Trophoblast cell (in vitro differentiated cells and primary cell): Measurements from ENCODE around the gene UBXN1.

Experiments
- DNase-seq, 2 donors: peaks; one replicate each; pipeline ENCODE4 v3.0.0-alpha.2; 2016
- H2AFZ ChIP-seq: 2 replicates; pipeline ENCODE4 v1.6.1; 2013; ENCODE audit warnings: low read length, moderate library complexity, mild to moderate bottlenecking; ENCODE audit not compliant: insufficient read depth, poor library complexity
- H2AK5ac ChIP-seq: 2 replicates; pipeline ENCODE4 v1.6.1; 2013; ENCODE audit warnings: mild to moderate bottlenecking, low read length
- H2BK120ac ChIP-seq: 2 replicates; pipeline ENCODE4 v1.6.1; 2013; ENCODE audit warnings: low read length, mild to moderate bottlenecking, moderate library complexity; ENCODE audit not compliant: insufficient read depth, poor library complexity
- H2BK12ac ChIP-seq: 2 replicates; pipeline ENCODE4 v1.6.1; 2013; ENCODE audit warnings: mild to moderate bottlenecking, low read length, moderate library complexity
- H2BK5ac ChIP-seq: 2 replicates; pipeline ENCODE4 v1.6.1; 2013; ENCODE audit warnings: low read length, low read depth, moderate library complexity, mild to moderate bottlenecking; ENCODE audit not compliant: poor library complexity
- H3K14ac ChIP-seq: 2 replicates; pipeline ENCODE4 v1.6.1; 2013; ENCODE audit warnings: mild to moderate bottlenecking, low read length
- H3K18ac ChIP-seq: 2 replicates; pipeline ENCODE4 v1.6.1; 2013; ENCODE audit warnings: mild to moderate bottlenecking, low read length
- H3K23ac ChIP-seq: 2 replicates; pipeline ENCODE4 v1.6.1; 2013; ENCODE audit warnings: low read length
- H3K27ac ChIP-seq: 2 replicates; pipeline ENCODE4 v1.5.1; 2013; ENCODE audit warnings: low read depth, mild to moderate bottlenecking, inconsistent platforms, low read length, moderate library complexity
- H3K27me3 ChIP-seq: 2 replicates; pipeline ENCODE4 v1.6.1; 2013; ENCODE audit warnings: inconsistent platforms, mild to moderate bottlenecking, low read length, moderate library complexity; ENCODE audit not compliant: insufficient read depth
- H3K36me3 ChIP-seq, 2 experiments: 1 replicate in 1 of 2; 2 replicates in 1 of 2; pipeline ENCODE4 v1.6.1; 2013; ENCODE audit warnings: low read length in 2 of 2, mild to moderate bottlenecking in 2 of 2, moderate library complexity in 1 of 2; ENCODE audit not compliant: insufficient read depth in 2 of 2, control insufficient read depth in 1 of 2
- H3K4ac ChIP-seq: 2 replicates; pipeline ENCODE4 v1.6.1; 2013; ENCODE audit warnings: low read depth, mild to moderate bottlenecking, low read length, moderate library complexity
- H3K4me1 ChIP-seq, 2 experiments: 1 replicate in 1 of 2; 2 replicates in 1 of 2; pipeline ENCODE4 v1.6.1; 2013; ENCODE audit warnings: low read length in 2 of 2, mild to moderate bottlenecking in 2 of 2, moderate library complexity in 1 of 2; ENCODE audit not compliant: insufficient read depth in 2 of 2, control insufficient read depth in 1 of 2
- H3K4me2 ChIP-seq: 2 replicates; pipeline ENCODE4 v1.6.1; 2013; ENCODE audit warnings: inconsistent platforms, mild to moderate bottlenecking, low read length, moderate library complexity
- H3K4me3 ChIP-seq: 2 replicates; pipeline ENCODE4 v1.5.1; 2013; ENCODE audit warnings: mild to moderate bottlenecking, low read depth, low read length, inconsistent platforms
- H3K79me1 ChIP-seq: one replicate; pipeline ENCODE4 v1.6.1; 2013; ENCODE audit warnings: low read length
- H3K79me2 ChIP-seq: 2 replicates; pipeline ENCODE4 v1.6.1; 2013; ENCODE audit warnings: low read length, mild to moderate bottlenecking; ENCODE audit not compliant: control insufficient read depth, insufficient read depth, poor library complexity
- H3K9ac ChIP-seq: 2 replicates; pipeline ENCODE4 v1.6.1; 2013; ENCODE audit warnings: mild to moderate bottlenecking, low read length
- H3K9me3 ChIP-seq: 2 replicates; pipeline ENCODE4 v1.6.1; 2013; ENCODE audit warnings: low read depth, mild to moderate bottlenecking, control low read depth, inconsistent platforms, low read length; ENCODE audit not compliant: insufficient read depth
- H4K12ac ChIP-seq: 2 replicates; pipeline ENCODE4 v1.6.1; 2013; ENCODE audit warnings: low read depth, mild to moderate bottlenecking, low read length, moderate library complexity
- H4K8ac ChIP-seq: 2 replicates; pipeline ENCODE4 v1.6.1; 2013; ENCODE audit warnings: low read depth, mild to moderate bottlenecking, low read length, moderate library complexity
- H4K91ac ChIP-seq: one replicate; pipeline ENCODE4 v1.6.1; 2013; ENCODE audit warnings: low read depth, mild to moderate bottlenecking, low read length, moderate library complexity
- WGBS: extraction: QIAGEN DNeasy Blood & Tissue Kit; methylation state at CpG from one replicate; pipeline ENCODE4 v1.1.7; 2013; ENCODE audit warnings: missing lambda C conversion rate; ENCODE audit not compliant: insufficient read length, insufficient coverage; ENCODE audit errors: extremely low coverage; 5-methylcytosine and 5-hydroxymethylcytosine counted together

UBXN1 gene

DNA sequence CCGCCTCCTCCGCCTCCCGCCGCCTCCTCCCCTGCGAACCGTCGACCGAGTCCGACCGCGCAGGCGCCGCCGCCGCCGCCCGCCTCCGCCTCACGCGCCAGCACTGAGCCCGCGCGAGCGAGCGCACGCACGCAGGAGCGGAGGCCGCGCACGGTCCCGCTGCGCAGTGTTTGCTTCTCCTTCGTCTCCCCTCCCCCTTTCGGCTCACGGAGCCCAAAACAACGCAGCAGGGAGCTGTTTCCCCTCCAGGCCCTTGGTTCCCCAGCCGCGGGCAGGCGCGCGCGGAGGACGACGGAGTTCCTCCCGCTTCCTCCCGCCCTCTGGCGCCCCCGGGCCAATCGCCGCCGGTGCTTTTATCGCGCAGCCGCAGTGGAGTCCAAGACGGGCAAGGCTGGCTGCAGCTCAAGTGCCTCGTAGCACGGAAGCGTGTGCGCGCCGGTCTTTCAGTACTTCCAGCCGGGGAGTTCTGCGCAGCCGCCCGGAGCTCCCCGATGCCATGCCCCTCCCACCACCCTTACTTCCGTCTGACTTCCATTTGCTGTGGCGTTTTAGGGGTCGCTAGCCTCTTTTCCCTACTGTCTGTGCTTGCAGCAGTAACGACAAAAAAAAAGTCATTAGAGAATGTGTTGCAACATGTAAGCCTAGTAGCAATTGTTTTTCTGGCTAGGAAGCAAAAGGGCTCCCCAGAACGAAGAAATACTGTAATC lies 48.4 kb upstream of the UBXN1 start, which contains the start of gene HNRNPUL2:
HNRNPUL2 (minus strand) TSS at position 293 of the 707 bp plus-strand sequence. CDS start 301 bp downstream, outside the sequence.
- H3K27ac ChIP-seq, result peak within 1 kb of the TSS; percentile 99
- no peaks in the 10 kb centered on the region for H3K9me3 ChIP-seq
- peak within 1 kb of the TSS; percentile 97 for H3K14ac ChIP-seq
- H4K91ac ChIP-seq, result peak within 1 kb of the TSS; percentile 98
- peak within 1 kb of the TSS; percentile 85 for H3K4me3 ChIP-seq
- peak within 1 kb of the TSS; percentile 87 for H2AFZ ChIP-seq
- no peaks in the 10 kb centered on the region for H3K27me3 ChIP-seq
- peak within 1 kb of the TSS; percentile 91 for H2BK120ac ChIP-seq
- peak within 1 kb of the TSS; percentile 94 for H2BK5ac ChIP-seq
- H2BK12ac ChIP-seq, result peak within 1 kb of the TSS; percentile 16
- H3K9ac ChIP-seq, result peak within 1 kb of the TSS; percentile 99
- H2AK5ac ChIP-seq, result peak within 1 kb of the TSS; percentile 69
- H3K18ac ChIP-seq, result peak within 1 kb of the TSS; percentile 95
- H3K79me2 ChIP-seq, result peaks cover 30% of the 10 kb centered on the region
- peak within 1 kb of the TSS; percentile 99 for H4K8ac ChIP-seq
- H3K4me1 ChIP-seq, result peaks cover 2 to 4% of the 10 kb centered on the region in 2 experiments
- peak within 1 kb of the TSS; percentile 2 for H3K23ac ChIP-seq
- peak within 1 kb of the TSS; percentile 97 for H3K4ac ChIP-seq
- peaks cover 14 to 19% of the 10 kb centered on the region in 2 experiments for H3K36me3 ChIP-seq
- H3K79me1 ChIP-seq, result peaks cover 22% of the 10 kb centered on the region
- WGBS, result no CpG with 5 or more reads among the region's 72 CpGs
- peak; percentile 99 to 100 for DNase-seq
- H3K4me2 ChIP-seq, result peak within 1 kb of the TSS; percentile 61
- peak within 1 kb of the TSS; percentile 92 for H4K12ac ChIP-seq

DNA sequence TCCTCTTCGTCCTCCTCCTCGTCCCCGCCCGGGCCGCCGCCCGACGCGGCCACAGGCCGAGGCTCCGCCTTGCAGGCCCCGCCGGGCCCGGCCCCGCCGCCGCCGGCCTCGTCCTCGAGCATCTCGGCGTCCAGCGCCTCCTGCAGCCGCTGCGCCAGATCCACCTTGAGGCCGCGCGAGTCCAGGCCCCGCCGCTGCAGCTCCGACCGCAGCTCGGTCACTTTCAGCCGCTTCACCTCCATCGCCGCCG lies 48.0 kb upstream of the UBXN1 start:
- peak overlapping the region; percentile 94 for H2BK5ac ChIP-seq
- H3K79me2 ChIP-seq, result peaks cover 30% of the 10 kb centered on the region
- no peaks in the 10 kb centered on the region for H3K9me3 ChIP-seq

DNA sequence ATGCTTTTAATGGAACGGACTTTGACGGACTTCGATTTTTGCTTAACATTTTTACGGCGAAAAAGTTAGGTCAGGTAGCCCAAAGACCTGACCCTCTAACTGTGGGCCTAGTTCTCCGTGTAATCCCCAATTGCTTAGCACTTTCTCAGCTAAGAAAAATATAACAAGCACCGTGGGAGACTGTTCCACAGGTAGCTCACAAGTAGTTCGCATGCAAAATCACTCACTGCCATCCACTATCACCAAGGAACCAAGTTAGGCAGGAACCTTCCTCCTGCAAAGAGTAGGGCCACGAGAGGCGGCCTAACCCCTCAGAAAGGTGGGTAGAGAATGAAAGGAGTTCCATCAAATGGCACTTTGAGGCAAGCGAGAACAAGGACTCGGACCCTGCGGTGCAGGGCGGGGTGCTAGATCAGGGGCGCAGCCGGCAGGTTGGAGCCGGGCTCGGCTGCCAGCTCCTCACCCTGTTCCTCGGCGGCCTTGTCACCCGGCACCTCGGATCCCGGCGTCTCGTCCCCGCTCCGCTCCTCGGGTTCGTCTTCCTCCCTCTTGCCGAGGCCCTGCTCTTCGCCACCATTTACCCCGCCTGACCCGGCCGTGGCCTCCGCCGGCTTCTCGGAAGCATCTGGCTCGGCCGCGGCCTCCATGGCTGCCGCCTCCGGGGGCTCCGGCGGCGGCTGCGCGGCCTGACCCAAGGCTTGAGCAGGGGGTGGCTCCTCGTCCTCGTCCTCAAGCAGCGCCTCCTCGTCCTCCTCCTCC lies 47.5 kb upstream of the UBXN1 start:
- Histone ChIP-seq H3K9ac (peak overlapping the region; percentile 87), H3K79me2 (peaks cover 30% of the 10 kb centered on the region), H2BK5ac (peak overlapping the region; percentile 94), H2AK5ac (peak overlapping the region; percentile 67), H3K4me3 (peak overlapping the region; percentile 85), H4K8ac (peak overlapping the region; percentile 92), H3K14ac (peak overlapping the region; percentile 97), H3K79me1 (peaks cover 22% of the 10 kb centered on the region), H2BK12ac (no peak overlapping the region), H3K4me2 (peak overlapping the region; percentile 61), H3K18ac (peak overlapping the region; percentile 95), H2BK120ac (peak overlapping the region; percentile 72), H3K9me3 (no peaks in the 10 kb centered on the region), H3K4ac (peak overlapping the region; percentile 97), H4K12ac (peak overlapping the region; percentile 92), H2AFZ (peak overlapping the region; percentile 68), H3K36me3 (peaks cover 14 to 26% of the 10 kb centered on the region in 2 experiments), H3K27me3 (no peaks in the 10 kb centered on the region), H4K91ac (peak overlapping the region; percentile 58), H3K4me1 (peaks cover 2 to 4% of the 10 kb centered on the region in 2 experiments), H3K23ac (peak overlapping the region; percentile 2), H3K27ac (peak overlapping the region; percentile 99)
- no CpG with 5 or more reads among the region's 51 CpGs for WGBS
- no peak for DNase-seq

More for the DNA sequence above, 48.0 kb upstream of the UBXN1 start:
- Histone ChIP-seq H3K4me3 (peak overlapping the region; percentile 85), H2AFZ (peak overlapping the region; percentile 68), H3K18ac (peak overlapping the region; percentile 95), H3K4me2 (peak overlapping the region; percentile 61), H3K4me1 (peaks cover 2 to 4% of the 10 kb centered on the region in 2 experiments), H3K23ac (no peak overlapping the region), H3K9ac (peak overlapping the region; percentile 87), H3K79me1 (peaks cover 22% of the 10 kb centered on the region), H4K12ac (peak overlapping the region; percentile 92), H4K91ac (peak overlapping the region; percentile 58), H2BK120ac (peak overlapping the region; percentile 72), H3K27ac (peak overlapping the region; percentile 99), H4K8ac (peak overlapping the region; percentile 92), H3K27me3 (no peaks in the 10 kb centered on the region), H2AK5ac (peak overlapping the region; percentile 67), H3K36me3 (peaks cover 16 to 24% of the 10 kb centered on the region in 2 experiments), H3K14ac (peak overlapping the region; percentile 97), H2BK12ac (no peak overlapping the region), H3K4ac (peak overlapping the region; percentile 97)
- WGBS, result no CpG with 5 or more reads among the region's 37 CpGs
- no peak for DNase-seq

DNA sequence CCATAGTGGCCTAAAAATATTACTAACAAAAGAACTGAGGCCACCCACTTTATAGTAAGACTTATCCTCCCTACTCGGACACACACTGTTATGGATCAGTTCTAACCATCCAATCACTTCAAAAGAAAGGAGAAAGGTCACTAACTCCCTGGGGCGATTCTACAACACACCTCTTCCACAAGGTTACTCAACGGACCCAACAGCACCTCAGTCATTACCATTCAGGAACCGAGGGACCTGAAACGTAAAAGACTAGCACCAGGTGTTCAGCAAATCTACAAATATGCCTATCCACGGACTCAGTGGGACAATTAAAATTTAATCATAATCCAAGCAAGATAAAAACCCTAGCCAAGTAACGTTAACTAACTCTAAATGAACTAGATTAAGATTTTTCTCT lies 46.8 kb upstream of the UBXN1 start:
- Histone ChIP-seq H2AFZ (no peak overlapping the region), H3K36me3 (peaks cover 17 to 26% of the 10 kb centered on the region in 2 experiments), H3K79me2 (peaks cover 30% of the 10 kb centered on the region), H3K4me2 (peak overlapping the region; percentile 61), H3K18ac (no peak overlapping the region), H3K14ac (no peak overlapping the region), H3K4ac (peak overlapping the region; percentile 93), H3K9me3 (no peaks in the 10 kb centered on the region), H4K91ac (no peak overlapping the region), H3K4me3 (peak overlapping the region; percentile 69), H2BK12ac (no peak overlapping the region), H4K8ac (no peak overlapping the region), H3K79me1 (peaks cover 22% of the 10 kb centered on the region), H2BK5ac (no peak overlapping the region), H3K27ac (no peak overlapping the region), H3K4me1 (peaks cover 2 to 4% of the 10 kb centered on the region in 2 experiments), H3K9ac (peak overlapping the region; percentile 87), H3K27me3 (no peaks in the 10 kb centered on the region), H4K12ac (no peak overlapping the region), H2AK5ac (no peak overlapping the region), H3K23ac (no peak overlapping the region), H2BK120ac (no peak overlapping the region)
- WGBS, result no CpG with 5 or more reads among the region's 7 CpGs
- peak in 1 of 2 donors; percentile 27 for DNase-seq
